GM19023 (cell line): ENCODE measurements around the gene YAE1.

Source experiments
- ATAC-seq: cut with Tn5 transposase; IDR thresholded peaks from one replicate; pipeline ENCODE4 v1.9.1; 2021; ENCODE audit warnings: mild to moderate bottlenecking, moderate library complexity; ENCODE audit not compliant: unreplicated experiment

The YAE1 gene

DNA sequence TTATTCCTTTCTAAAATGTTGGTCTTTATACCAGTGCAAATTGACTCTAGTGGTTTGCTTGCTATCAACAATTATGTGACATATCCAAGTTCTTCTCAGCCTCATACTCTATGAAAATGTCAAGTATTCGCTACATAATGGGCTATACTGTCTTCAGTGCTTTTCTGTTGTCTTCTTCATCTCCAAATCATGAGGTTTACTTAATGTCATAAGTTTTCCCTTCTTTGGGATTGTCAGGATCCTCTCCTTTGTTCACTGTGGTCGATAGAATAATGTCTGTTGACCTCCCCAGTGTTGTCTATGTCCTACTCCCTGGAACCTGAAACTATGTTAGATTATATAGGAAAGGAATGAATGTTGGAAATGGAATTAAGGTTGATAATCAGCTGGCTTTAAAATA lies 40.7 kb downstream of the YAE1 start:
- ATAC-seq, result no peak

DNA sequence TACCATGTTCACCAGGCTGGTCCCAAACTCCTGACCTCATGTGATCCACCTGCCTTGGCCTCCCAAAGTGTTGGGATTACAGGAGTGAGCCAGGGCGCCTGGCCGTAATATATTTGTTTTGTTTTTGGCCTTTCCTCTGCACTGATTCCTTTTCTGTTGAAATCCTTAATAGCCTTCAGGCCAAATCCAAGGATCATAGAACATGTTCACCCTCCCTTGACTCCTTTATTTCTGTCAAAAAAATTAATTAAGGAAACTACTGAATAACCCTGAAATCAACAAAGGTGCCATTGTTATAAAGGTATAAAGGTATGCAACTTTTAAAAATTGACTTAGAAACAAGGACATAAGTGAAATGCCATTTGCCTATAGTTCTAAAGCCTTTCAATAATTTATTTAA lies 41.7 kb downstream of the YAE1 start:
- ATAC-seq, result no peak

DNA sequence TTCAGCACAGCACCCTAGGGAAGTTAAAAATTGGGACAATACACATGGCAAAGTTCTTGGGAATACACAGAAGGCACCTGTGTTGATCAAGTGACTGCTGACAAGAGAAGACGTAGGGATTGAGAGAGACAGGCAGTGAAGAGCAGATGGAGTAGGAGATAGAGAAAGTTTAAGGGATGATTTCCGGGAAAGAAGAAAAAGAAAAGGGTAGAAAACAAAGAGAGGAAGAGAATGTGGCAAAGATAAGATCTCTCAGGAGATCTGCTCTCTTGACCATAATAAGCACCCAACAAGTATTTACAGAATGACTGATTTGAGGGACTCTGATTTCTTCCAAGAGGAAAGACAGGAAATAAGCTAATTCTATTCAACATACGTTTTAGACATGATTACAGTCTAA lies 42.1 kb downstream of the YAE1 start:
- no peak for ATAC-seq

DNA sequence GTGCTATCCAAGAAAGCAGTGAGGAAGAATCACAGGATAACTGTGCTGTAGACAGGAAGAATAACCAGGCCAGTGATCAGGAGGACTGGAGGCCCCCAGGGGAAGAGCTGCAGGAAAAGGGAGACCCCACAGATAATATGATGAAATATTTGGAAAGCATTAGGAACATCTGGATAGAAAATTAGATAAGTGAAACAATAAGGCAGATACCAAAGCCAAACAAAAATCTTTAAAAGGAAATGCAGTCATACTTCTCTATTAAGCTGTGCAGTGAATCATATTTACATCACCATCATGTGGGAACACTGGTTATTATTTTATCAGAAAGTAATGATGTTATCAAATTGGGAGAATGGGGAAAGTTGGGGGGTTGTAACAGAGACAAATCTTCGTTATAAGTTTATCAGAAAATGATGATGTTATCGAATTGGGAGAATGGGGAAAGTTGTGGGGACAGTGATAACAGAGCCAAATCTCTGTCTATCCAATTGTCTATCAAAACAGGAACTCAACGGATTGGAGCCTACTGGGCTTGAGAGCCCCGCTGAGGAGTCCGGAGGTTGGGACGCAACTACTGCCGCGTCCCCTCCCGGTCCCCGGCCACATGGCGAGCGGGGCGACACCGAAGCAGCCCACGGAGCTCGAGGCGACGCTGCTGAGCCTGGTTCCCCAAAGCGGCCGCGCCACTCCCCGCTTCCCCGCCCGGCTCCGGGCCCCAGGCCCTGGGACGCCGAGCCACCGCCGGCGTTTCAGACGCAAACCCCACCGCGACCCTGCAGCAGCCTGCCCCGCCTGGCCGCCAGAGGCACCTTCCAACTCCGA lies 43.1 kb downstream of the YAE1 start:
- no peak for ATAC-seq

DNA sequence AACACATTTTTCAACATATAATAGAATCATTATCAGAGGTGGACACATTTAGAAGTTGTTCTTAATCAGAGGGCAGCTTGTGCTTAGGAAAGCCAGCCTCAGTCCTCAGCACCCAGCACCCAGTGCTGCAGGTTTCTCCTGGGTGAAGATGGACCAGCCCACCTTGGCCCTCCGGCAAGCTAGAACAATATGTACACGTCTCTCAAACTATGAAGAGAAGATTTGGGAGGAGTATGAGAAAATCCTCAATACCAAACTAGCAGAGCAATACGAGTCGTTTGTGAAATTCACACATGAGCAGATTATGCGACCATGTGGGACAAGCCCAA lies 43.7 kb downstream of the YAE1 start:
- no peak for ATAC-seq

DNA sequence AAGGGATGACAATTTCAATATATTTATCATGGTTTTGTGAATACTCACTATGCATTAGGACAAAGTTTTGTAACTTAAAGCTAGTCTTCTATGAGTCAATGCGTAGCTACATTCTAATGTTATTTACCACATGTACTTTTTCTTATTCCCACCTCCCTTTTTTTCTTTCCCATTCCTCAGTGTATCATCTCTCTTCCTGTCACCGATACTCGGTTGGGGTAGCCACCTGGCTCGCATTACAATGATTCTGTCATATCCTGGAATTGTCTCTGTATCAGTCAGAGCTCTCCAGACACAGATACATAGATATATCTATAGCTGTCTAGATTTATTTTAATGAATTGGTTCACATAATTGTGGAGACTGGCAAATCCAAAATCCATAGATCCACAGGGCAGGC lies 47.4 kb downstream of the YAE1 start:
- ATAC-seq, result no peak

DNA sequence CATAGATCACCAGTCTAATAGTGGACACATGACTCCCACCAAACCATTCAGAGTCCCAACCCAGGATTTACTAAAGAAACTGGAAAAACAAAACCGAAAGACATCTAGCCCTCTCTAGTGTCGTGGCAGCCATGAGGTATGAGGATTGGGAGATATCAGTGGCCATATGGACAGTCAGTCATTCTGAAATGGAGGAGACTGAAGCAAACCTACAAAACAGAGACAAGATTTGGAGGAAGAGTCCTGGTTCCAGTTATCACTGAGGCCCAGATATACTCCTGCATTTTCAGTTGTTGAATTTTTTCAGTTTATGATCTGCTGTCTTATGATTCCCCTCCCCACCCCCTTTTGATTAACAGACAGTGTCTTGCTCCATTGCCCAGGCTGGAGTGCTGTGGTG lies 48.1 kb downstream of the YAE1 start:
- no peak for ATAC-seq

DNA sequence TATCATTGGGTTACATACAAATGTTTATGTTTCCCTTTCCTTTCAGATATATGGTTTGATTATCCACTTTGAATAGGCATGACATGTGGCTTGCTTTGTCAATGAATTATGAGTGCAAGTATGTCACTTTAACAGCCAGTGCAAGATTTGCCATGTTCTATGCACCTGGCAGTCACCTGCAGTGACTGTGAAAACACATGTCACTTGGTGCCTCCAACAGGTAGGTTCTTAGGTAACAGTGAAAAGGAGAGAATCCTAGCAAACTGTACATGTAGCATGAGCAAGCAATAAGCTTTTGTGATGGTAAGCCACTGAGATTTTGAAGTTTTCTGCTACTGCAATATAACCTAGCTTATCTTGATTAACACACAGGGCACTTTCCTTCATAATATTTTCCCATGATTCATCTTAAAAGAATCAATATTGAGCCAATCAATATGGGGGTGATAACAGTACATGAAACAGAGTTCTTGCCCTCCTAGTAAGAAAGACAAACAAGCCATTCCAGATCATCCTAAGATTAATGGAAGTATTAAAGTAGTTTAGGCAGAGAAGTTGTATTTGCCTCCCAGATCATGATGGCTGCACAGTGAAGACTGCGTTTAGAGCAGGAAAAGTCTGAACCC lies 49.3 kb downstream of the YAE1 start:
- no peak for ATAC-seq

DNA sequence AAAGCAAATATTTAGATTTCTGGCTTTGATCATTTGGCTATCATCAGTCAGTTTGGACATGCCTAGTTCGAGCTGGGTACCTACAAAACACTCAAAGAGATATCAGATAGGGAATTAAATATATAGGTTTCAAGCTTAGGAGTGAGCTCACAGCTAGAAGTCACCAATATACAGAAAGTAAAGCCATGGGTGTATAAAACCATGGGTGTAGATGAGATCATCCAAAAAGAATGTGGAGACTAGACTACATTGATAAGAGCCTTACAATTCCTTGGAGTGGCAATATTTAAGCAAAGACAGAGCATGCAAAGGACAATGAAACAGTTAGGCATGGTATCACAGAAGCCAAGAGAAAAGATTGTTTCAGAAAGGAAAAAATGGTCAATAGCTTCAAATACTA lies 49.9 kb downstream of the YAE1 start:
- ATAC-seq, result no peak

DNA sequence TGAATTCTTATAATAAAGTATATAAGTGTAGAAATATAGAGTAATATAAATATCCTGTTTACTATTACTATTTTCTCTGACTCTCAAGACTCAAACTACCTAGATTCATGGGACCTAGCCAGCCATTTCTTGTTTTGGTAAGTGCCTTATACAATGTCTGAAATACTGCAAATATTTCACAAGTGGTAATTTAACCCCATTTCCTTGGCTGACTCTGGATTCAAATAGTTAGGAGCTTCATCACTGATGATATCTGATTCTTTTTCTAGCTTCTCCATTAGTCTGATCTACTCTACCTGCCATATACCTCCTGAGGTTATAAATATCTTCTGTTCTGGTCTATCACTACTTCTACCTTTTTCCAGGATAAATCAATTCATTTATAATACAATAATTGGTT lies 50.8 kb downstream of the YAE1 start:
- no peak for ATAC-seq

DNA sequence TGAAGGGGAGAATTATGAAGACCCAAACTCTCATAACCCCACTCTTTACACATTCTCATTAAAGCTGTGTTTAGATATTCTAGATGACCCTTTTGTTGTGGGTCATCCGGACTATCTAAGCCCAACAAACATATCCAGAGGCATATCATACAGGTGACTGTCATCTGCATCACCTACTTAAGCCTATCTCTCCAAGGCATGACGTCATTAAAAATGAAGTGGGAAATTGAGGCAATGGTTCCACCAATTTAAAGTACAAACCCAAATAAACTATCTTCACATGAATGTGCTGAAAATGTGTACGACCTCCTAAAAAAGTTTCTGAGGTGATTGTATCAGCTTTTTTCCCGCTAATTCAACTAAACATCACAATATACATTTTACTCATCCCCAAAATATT lies 52.7 kb downstream of the YAE1 start:
- ATAC-seq, result no peak

DNA sequence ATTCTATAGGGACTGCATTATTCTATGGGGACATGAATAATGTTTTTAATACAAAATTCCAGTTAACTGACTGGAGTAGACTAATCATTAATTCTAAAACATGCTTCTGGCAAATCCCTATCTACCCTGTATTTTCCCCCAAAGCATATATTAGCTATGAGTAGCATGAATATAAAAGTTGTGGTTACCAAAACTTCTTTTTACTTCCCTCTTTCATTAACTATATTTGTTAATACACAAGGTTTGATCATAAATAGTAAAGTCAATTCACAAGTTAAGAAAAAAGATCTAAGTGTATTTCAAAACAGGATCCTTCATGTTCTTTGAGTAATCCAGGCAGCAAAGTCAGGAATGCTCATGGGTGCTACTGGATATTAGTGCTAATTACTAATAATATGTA lies 54.3 kb downstream of the YAE1 start:
- no peak for ATAC-seq

DNA sequence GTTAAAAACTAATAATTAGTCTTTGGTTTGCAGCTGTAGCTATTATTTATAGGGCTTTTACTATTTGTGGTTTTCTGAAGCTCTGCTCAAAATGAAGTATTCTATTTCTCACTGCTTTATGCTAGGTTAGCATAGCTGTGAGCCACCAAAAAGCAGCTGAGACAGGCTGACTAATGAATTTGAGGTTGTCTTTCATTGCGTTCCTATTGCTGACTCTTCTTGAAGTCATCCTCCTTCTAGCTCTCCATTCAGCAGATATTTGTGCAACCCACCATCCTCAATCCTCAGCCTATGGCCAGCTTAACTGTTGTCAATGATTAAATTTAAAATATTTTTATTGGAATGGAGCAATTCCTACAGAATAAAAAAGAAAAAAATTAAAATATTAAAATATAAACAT lies 55.1 kb downstream of the YAE1 start:
- no peak for ATAC-seq

DNA sequence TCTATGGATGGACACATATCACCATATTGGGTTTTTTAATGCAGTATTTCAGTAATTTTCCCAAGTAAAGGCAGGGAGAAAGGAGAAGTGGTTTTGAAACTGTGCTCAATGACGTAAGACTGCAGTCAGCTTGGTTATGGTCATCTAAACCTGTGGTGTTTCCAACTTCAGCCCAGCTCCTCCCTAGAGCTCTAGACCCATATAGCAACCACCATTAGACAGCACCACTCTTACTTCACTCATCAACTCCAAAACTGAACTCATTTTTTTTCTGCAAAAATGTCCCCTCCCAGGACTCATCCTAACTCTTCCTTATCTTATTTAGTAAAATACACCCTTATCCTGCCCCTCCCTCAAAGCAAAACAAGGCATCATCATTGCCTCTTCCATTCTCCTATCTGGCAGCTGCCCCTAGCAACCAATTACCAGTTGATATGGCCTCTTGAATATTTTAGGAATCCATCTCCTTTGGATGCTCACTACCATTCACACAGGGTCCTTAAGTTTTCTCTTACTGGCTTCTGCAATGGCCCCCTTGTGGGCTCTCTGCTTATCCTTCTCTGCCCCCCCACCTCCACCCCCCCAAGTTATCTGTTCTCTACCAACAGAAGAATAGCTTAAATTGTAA lies 55.7 kb downstream of the YAE1 start:
- ATAC-seq, result no peak
